HG03565 (cell line): ENCODE data around the gene ZC3H10.

Experiments
- ATAC-seq: cut with Tn5 transposase; IDR thresholded peaks from one replicate; pipeline ENCODE4 v1.9.1; 2021; ENCODE audit warnings: mild to moderate bottlenecking, moderate library complexity; ENCODE audit not compliant: unreplicated experiment

The ZC3H10 gene

GRCh38 chr12:56164345-56164729, 46.3 kb downstream of the ZC3H10 start:
- no peak for ATAC-seq

GRCh38 chr12:56165369-56165768, 47.3 kb downstream of the ZC3H10 start:
- ATAC-seq: no peak

- no peak for ATAC-seq
Measured at GRCh38 chr12:56169229-56169759, 51.2 kb downstream of the ZC3H10 start.

DNA sequence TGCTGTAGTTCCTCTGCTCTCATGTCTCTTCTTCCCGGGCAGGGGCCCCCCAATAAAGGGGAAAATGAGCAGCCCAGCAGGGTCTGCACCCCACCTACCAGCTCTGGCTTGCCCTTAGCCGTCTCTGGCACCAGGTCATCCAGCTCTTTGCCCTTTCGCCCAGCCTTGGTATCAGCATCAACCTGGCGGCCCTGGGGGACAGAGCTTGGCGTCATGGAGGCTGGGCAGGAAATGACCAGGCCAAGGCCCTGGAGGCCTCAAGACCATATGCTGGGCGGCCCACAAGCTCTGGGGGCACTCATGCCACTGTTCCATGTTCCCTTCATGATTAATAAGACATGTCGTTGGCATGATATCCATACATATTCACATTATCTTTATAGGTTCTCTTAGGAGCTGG, 54.8 kb downstream of the ZC3H10 start:
- ATAC-seq: no peak
